ENCODE measurements around the gene COPS3. TPM values are rescaled to one million over a fixed set of nuclear protein-coding genes. Genes with fewer than 3 reads are reported as not detected.

Gene COPS3
- polyA plus RNA-seq (2013), result 103 and 107 TPM in 2 replicates

DNA sequence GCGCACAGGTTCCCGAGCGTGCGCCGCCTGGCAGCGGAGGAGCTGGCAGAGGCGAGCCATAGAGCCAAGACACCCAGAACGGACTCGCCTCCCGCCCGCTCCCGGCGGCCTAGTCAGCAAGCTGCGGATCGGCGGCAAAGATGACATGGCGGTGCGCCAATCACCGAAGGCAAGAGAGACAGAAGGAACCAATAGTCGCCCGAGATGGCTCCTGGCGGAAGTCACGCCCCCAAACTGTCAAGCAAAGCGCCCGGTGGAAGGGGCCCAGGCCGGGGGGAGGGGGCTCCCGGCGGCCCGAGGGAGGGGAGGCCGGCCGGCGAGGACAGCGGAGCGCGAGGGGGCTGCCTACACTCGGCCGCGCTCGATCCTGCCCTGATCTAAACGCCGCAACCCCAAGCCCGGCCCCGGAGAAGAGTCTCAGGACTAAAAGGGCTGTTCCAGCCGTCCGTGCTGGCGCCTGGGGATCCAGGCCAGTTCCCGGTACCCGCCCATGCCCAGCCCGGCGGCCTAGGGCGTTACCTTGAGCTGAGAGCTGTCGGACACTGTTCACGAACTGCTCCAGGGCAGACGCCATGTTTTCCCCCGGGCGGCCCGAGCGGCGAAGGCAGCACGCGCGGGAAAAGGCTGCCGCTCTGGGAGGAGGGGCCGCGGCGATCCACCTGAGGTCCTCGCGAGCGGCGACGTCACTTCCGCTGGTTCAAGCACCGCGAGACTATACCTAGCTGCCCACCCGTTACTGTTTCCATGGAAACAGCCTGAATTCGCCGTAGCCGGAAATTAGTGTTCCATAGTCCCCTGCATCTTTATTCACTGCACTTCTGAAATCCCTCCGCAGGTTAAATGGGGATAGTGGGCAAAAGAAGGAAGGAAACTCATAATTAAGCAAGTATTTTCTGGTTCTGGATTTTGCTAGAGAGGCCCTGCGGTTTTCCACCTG lies at the start of gene COPS3:
TSS of gene COPS3 (minus strand) at position 634 of the 937 bp plus-strand sequence. CDS start at position 574, 60 bp downstream.
- Histone ChIP-seq H3K4me2 (ENCODE audit: low read length) (peak within 1 kb of the TSS; percentile 74), H3K9ac (ENCODE audit: low read length) (peak within 1 kb of the TSS; percentile 91), H4K12ac (ENCODE audit: low read depth, low read length) (peak within 1 kb of the TSS; percentile 87), H3K27ac (ENCODE audit: low read depth, low read length) (peak within 1 kb of the TSS; percentile 76), H2BK5ac (ENCODE audit: low read depth, low read length, poor library complexity) (peak within 1 kb of the TSS; percentile 71), H3K14ac (ENCODE audit: low read length) (peak within 1 kb of the TSS; percentile 88), H2BK12ac (ENCODE audit: low read length) (no peak within 1 kb of the TSS), H3K4me3 (ENCODE audit: low read depth, low read length) (peak within 1 kb of the TSS; percentile 97), H3K36me3 (ENCODE audit: control insufficient read depth in 1 of 2, insufficient read depth in 2 of 2, low read length in 2 of 2) (no peaks in the 10 kb centered on the region), H3K79me1 (ENCODE audit: low read length) (peaks cover 4% of the 10 kb centered on the region), H4K91ac (ENCODE audit: low read depth, low read length) (peak within 1 kb of the TSS; percentile 81), H3K27me3 (ENCODE audit: insufficient read depth, low read length) (no peaks in the 10 kb centered on the region), H3K4ac (ENCODE audit: low read depth, low read length) (peak within 1 kb of the TSS; percentile 96), H3K18ac (ENCODE audit: low read length) (peak within 1 kb of the TSS; percentile 63), H2AK5ac (ENCODE audit: low read length) (no peak within 1 kb of the TSS), H4K8ac (ENCODE audit: low read depth, low read length) (peak within 1 kb of the TSS; percentile 92), H3K79me2 (ENCODE audit: control insufficient read depth, insufficient read depth, low read length, poor library complexity) (peaks cover 8% of the 10 kb centered on the region), H2BK120ac (ENCODE audit: insufficient read depth, low read length, poor library complexity) (peak within 1 kb of the TSS; percentile 76), H3K23ac (ENCODE audit: low read length) (no peak within 1 kb of the TSS), H3K4me1 (ENCODE audit: control insufficient read depth in 1 of 2, insufficient read depth in 2 of 2, low read length in 2 of 2) (peaks cover 3 to 7% of the 10 kb centered on the region in 2 experiments), H2AFZ (ENCODE audit: insufficient read depth, low read length, poor library complexity) (peak within 1 kb of the TSS; percentile 93), H3K9me3 (ENCODE audit: insufficient read depth, low read depth, low read length) (no peaks in the 10 kb centered on the region)
- no CpG with 5 or more reads among the region's 80 CpGs for WGBS (ENCODE audit: extremely low coverage, insufficient coverage, insufficient read length)
- peak; percentile 94 to 99 for DNase-seq

DNA sequence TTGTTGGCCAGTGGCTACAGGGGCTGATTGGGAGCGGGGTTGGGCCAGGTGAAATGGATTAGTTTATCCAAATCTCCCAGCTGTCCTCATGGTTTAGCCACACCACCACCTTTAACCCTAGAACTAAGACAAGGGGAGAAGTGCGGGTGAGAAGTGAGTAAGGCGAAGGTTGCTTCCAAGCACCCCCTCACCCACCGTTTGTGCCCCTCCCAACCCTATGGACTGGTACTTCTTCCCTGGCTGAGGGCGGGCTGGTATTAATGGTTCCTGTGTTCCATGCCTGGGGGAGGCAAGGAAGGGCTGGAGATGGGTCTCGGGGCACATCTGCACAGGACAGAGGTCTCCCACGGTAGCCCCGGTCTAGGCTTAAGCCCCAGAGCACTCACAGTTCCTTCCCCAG lies 47.2 kb upstream of the COPS3 start:
- Histone ChIP-seq H2BK5ac (ENCODE audit: low read depth, low read length, poor library complexity) (no peak overlapping the region), H4K8ac (ENCODE audit: low read depth, low read length) (no peak overlapping the region), H3K4me2 (ENCODE audit: low read length) (no peak overlapping the region), H3K18ac (ENCODE audit: low read length) (no peak overlapping the region), H3K4ac (ENCODE audit: low read depth, low read length) (no peak overlapping the region), H3K4me3 (ENCODE audit: low read depth, low read length) (no peak overlapping the region), H2AFZ (ENCODE audit: insufficient read depth, low read length, poor library complexity) (no peak overlapping the region), H3K23ac (ENCODE audit: low read length) (no peak overlapping the region), H3K14ac (ENCODE audit: low read length) (no peak overlapping the region), H2AK5ac (ENCODE audit: low read length) (no peak overlapping the region), H3K9me3 (ENCODE audit: insufficient read depth, low read depth, low read length) (peaks cover 1% of the 10 kb centered on the region), H2BK120ac (ENCODE audit: insufficient read depth, low read length, poor library complexity) (no peak overlapping the region), H4K12ac (ENCODE audit: low read depth, low read length) (no peak overlapping the region), H3K79me2 (ENCODE audit: control insufficient read depth, insufficient read depth, low read length, poor library complexity) (no peaks in the 10 kb centered on the region), H3K27ac (ENCODE audit: low read depth, low read length) (no peak overlapping the region), H4K91ac (ENCODE audit: low read depth, low read length) (no peak overlapping the region), H3K9ac (ENCODE audit: low read length) (no peak overlapping the region), H3K36me3 (ENCODE audit: control insufficient read depth in 1 of 2, insufficient read depth in 2 of 2, low read length in 2 of 2) (no peaks in the 10 kb centered on the region), H3K4me1 (ENCODE audit: control insufficient read depth in 1 of 2, insufficient read depth in 2 of 2, low read length in 2 of 2) (no peaks in the 10 kb centered on the region), H3K27me3 (ENCODE audit: insufficient read depth, low read length) (no peaks in the 10 kb centered on the region), H3K79me1 (ENCODE audit: low read length) (no peaks in the 10 kb centered on the region), H2BK12ac (ENCODE audit: low read length) (no peak overlapping the region)
- DNase-seq, result no peak
- no CpG with 5 or more reads among the region's 8 CpGs for WGBS (ENCODE audit: extremely low coverage, insufficient coverage, insufficient read length)

DNA sequence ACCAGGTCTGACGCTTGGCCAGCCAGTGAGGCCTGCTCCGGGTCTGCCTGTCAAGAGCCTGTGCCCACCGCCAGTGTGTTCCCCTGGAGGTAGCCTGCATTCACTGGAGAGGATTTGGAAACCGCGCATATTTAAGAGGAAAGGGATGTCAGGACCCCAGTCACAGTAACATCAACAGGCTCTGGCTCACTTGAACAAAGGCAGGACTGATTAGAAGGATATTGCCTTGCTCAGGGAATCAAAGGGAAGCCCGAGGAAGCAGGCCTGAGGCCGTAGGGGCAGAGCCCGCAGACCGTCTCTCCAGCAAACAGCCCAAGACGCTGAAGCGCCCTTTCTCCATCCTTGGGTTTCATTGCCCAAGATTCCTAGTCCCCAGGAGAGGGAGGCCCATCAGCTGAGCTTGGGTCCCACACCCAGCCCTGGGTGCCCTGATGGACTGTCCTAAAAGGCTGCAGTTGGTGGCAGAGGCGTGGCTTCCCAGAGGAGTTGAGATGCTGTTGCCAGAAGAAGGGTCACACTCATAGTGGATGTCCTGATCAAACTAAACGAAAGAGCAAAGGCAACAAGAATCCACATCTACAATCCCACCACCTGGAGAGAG lies 45.3 kb upstream of the COPS3 start:
- Histone ChIP-seq H4K12ac (ENCODE audit: low read depth, low read length) (no peak overlapping the region), H4K91ac (ENCODE audit: low read depth, low read length) (no peak overlapping the region), H3K27me3 (ENCODE audit: insufficient read depth, low read length) (no peaks in the 10 kb centered on the region), H3K4me2 (ENCODE audit: low read length) (no peak overlapping the region), H3K9me3 (ENCODE audit: insufficient read depth, low read depth, low read length) (peaks cover 1% of the 10 kb centered on the region), H2BK5ac (ENCODE audit: low read depth, low read length, poor library complexity) (no peak overlapping the region), H3K79me2 (ENCODE audit: control insufficient read depth, insufficient read depth, low read length, poor library complexity) (no peaks in the 10 kb centered on the region), H2BK12ac (ENCODE audit: low read length) (no peak overlapping the region), H3K4me1 (ENCODE audit: control insufficient read depth in 1 of 2, insufficient read depth in 2 of 2, low read length in 2 of 2) (no peaks in the 10 kb centered on the region), H3K4ac (ENCODE audit: low read depth, low read length) (no peak overlapping the region), H3K14ac (ENCODE audit: low read length) (no peak overlapping the region), H3K4me3 (ENCODE audit: low read depth, low read length) (no peak overlapping the region), H3K36me3 (ENCODE audit: control insufficient read depth in 1 of 2, insufficient read depth in 2 of 2, low read length in 2 of 2) (no peaks in the 10 kb centered on the region), H4K8ac (ENCODE audit: low read depth, low read length) (no peak overlapping the region), H2BK120ac (ENCODE audit: insufficient read depth, low read length, poor library complexity) (no peak overlapping the region), H3K23ac (ENCODE audit: low read length) (no peak overlapping the region), H2AK5ac (ENCODE audit: low read length) (no peak overlapping the region), H3K18ac (ENCODE audit: low read length) (no peak overlapping the region), H2AFZ (ENCODE audit: insufficient read depth, low read length, poor library complexity) (no peak overlapping the region), H3K79me1 (ENCODE audit: low read length) (no peaks in the 10 kb centered on the region), H3K9ac (ENCODE audit: low read length) (no peak overlapping the region), H3K27ac (ENCODE audit: low read depth, low read length) (no peak overlapping the region)
- no CpG with 5 or more reads among the region's 13 CpGs for WGBS (ENCODE audit: extremely low coverage, insufficient coverage, insufficient read length)
- no peak for DNase-seq

DNA sequence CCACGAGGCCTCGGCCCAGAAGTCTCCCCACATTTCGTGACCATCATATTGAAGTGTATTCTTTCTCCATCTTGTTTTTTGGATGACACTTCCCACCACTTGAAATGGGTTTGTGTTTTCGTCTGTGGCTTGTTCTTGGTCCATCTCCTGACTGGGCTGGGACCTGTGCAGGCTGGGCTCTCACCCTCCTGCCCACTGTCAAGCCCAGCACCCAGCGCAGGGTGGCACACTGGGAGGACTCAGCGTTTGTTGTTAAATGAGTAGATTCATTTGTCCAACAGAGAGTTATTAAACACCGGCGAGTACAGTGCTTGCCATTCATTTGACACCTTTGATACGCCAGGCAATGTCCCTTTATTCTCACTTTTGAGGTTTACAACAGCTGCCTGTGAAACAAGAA lies 44.8 kb upstream of the COPS3 start:
- Histone ChIP-seq H3K18ac (ENCODE audit: low read length) (no peak overlapping the region), H3K4ac (ENCODE audit: low read depth, low read length) (no peak overlapping the region), H3K4me1 (ENCODE audit: control insufficient read depth in 1 of 2, insufficient read depth in 2 of 2, low read length in 2 of 2) (no peaks in the 10 kb centered on the region), H3K4me2 (ENCODE audit: low read length) (no peak overlapping the region), H3K4me3 (ENCODE audit: low read depth, low read length) (no peak overlapping the region), H2AFZ (ENCODE audit: insufficient read depth, low read length, poor library complexity) (no peak overlapping the region), H2BK12ac (ENCODE audit: low read length) (no peak overlapping the region), H3K79me2 (ENCODE audit: control insufficient read depth, insufficient read depth, low read length, poor library complexity) (no peaks in the 10 kb centered on the region), H2AK5ac (ENCODE audit: low read length) (no peak overlapping the region), H3K23ac (ENCODE audit: low read length) (no peak overlapping the region), H4K8ac (ENCODE audit: low read depth, low read length) (no peak overlapping the region), H2BK5ac (ENCODE audit: low read depth, low read length, poor library complexity) (no peak overlapping the region), H3K27me3 (ENCODE audit: insufficient read depth, low read length) (no peaks in the 10 kb centered on the region), H2BK120ac (ENCODE audit: insufficient read depth, low read length, poor library complexity) (no peak overlapping the region), H3K79me1 (ENCODE audit: low read length) (no peaks in the 10 kb centered on the region), H4K12ac (ENCODE audit: low read depth, low read length) (no peak overlapping the region), H3K27ac (ENCODE audit: low read depth, low read length) (no peak overlapping the region), H3K36me3 (ENCODE audit: control insufficient read depth in 1 of 2, insufficient read depth in 2 of 2, low read length in 2 of 2) (no peaks in the 10 kb centered on the region), H3K9ac (ENCODE audit: low read length) (no peak overlapping the region), H3K9me3 (ENCODE audit: insufficient read depth, low read depth, low read length) (peaks cover 1% of the 10 kb centered on the region), H3K14ac (ENCODE audit: low read length) (no peak overlapping the region), H4K91ac (ENCODE audit: low read depth, low read length) (no peak overlapping the region)
- WGBS (ENCODE audit: extremely low coverage, insufficient coverage, insufficient read length), result no CpG with 5 or more reads among the region's 9 CpGs
- DNase-seq, result no peak

Data from trophoblast cell (in vitro differentiated cells and primary cell).